Vagina (tissue), 2 donors: ENCODE data around the gene TMEM141.

Source experiments
- CTCF ChIP-seq, 3 experiments: fragments of 450-650 bp in 2 of 3; fragments of 200-600 bp in 1 of 3; sonication (generic) in 1 of 3; IDR thresholded peaks; one replicate each; pipeline ENCODE4 v1.5.1; 2017 to 2019; ENCODE audit warnings: antibody characterized with exemption in 3 of 3, mild to moderate bottlenecking in 2 of 3, moderate library complexity in 2 of 3
- POLR2A ChIP-seq, 2 donors: fragments of 450-650 bp; IDR thresholded peaks; one replicate each; pipeline ENCODE4 v1.6.1; 2017; ENCODE audit warnings: antibody characterized with exemption in 2 of 2, mild to moderate bottlenecking in 2 of 2, moderate library complexity in 2 of 2
- POLR2AphosphoS5 ChIP-seq, 2 donors: sonication (generic); formaldehyde crosslinking; IDR thresholded peaks; one replicate each; pipeline ENCODE4 v1.9.0; 2017; ENCODE audit warnings: antibody characterized with exemption in 2 of 2, mild to moderate bottlenecking in 2 of 2, low read depth in 1 of 2; ENCODE audit not compliant: insufficient read depth in 1 of 2

- no peak for TF ChIP-seq CTCF (IDR thresholded peaks at IDR 0.05)
- TF ChIP-seq POLR2A (IDR thresholded peaks at IDR 0.05): no peak
- TF ChIP-seq POLR2AphosphoS5 (IDR thresholded peaks at IDR 0.05; ENCODE audit: insufficient read depth in 1 of 2, low read depth in 1 of 2): no peak
Observed at GRCh38 chr9:136773386-136774044, 17.6 kb upstream of the TMEM141 start.
